Keratinocyte (primary cell): ENCODE measurements around the gene CCDC88A. TPM values are rescaled to one million over a fixed set of nuclear protein-coding genes. Genes with fewer than 3 reads are reported as not detected.

Experiments
- DNase-seq: peaks from one replicate; pipeline ENCODE4 v3.0.0-alpha.2; 2011; ENCODE audit warnings: low read depth, missing footprints, low spot score
- FAIRE-seq: peaks from 2 replicates; lab custom pipeline; 2011; peaks lifted over from hg19 to GRCh38; lab: Jason Lieb, UNC
- H2AFZ ChIP-seq: 2 replicates; pipeline ENCODE4 v1.6.0; 2012; ENCODE audit warnings: low read length, control low read depth, inconsistent platforms; ENCODE audit not compliant: control insufficient read depth
- H3K27ac ChIP-seq: 2 replicates; pipeline ENCODE4 v1.5.1; 2011; ENCODE audit warnings: low read length; ENCODE audit not compliant: control insufficient read depth, insufficient read depth
- H3K27me3 ChIP-seq: 3 replicates; pipeline ENCODE4 v1.6.0; 2011; ENCODE audit warnings: low read length; ENCODE audit not compliant: control insufficient read depth, insufficient read depth; ENCODE audit errors: extremely low read depth
- H3K36me3 ChIP-seq, 2 experiments: 2 replicates in 1 of 2; 3 replicates in 1 of 2; pipeline ENCODE4 v1.5.1; 2011; ENCODE audit warnings: low read length in 2 of 2, mild to moderate bottlenecking in 1 of 2; ENCODE audit not compliant: control insufficient read depth in 2 of 2, insufficient read depth in 2 of 2; ENCODE audit errors: extremely low read depth in 1 of 2
- H3K4me1 ChIP-seq: 3 replicates; pipeline ENCODE4 v1.5.1; 2011; ENCODE audit warnings: low read length; ENCODE audit not compliant: control insufficient read depth, insufficient read depth; ENCODE audit errors: extremely low read depth
- H3K4me2 ChIP-seq: 3 replicates; pipeline ENCODE4 v1.6.0; 2011; ENCODE audit warnings: low read depth, low read length; ENCODE audit not compliant: control insufficient read depth, insufficient read depth; ENCODE audit errors: extremely low read depth
- H3K4me3 ChIP-seq, 3 experiments: fragments of 200-600 bp in 1 of 3; sonication (generic) in 1 of 3; 2 replicates in 2 of 3; 3 replicates in 1 of 3; pipeline ENCODE4 v1.5.1; 2011 to 2016; ENCODE audit warnings: low read length in 3 of 3, mild to moderate bottlenecking in 3 of 3, control low read depth in 2 of 3, inconsistent platforms in 1 of 3, low read depth in 1 of 3, mixed read lengths in 1 of 3, mixed run types in 1 of 3, moderate library complexity in 1 of 3; ENCODE audit not compliant: control insufficient read depth in 2 of 3, insufficient read depth in 2 of 3; ENCODE audit errors: extremely low read depth in 1 of 3
- H3K79me2 ChIP-seq: 2 replicates; pipeline ENCODE4 v1.6.0; 2012; ENCODE audit warnings: low read length; ENCODE audit not compliant: control insufficient read depth, insufficient read depth
- H3K9ac ChIP-seq: 3 replicates; pipeline ENCODE4 v1.6.0; 2011; ENCODE audit warnings: low read length; ENCODE audit not compliant: control insufficient read depth, insufficient read depth; ENCODE audit errors: extremely low read depth
- H3K9me1 ChIP-seq: 3 replicates; pipeline ENCODE4 v1.6.0; 2011; ENCODE audit warnings: low read length; ENCODE audit not compliant: control insufficient read depth, insufficient read depth; ENCODE audit errors: extremely low read depth
- H3K9me3 ChIP-seq: 2 replicates; pipeline ENCODE4 v1.5.1; 2012; ENCODE audit warnings: low read depth, low read length; ENCODE audit not compliant: control insufficient read depth
- H4K20me1 ChIP-seq: 3 replicates; pipeline ENCODE4 v1.6.0; 2011; ENCODE audit warnings: low read length; ENCODE audit not compliant: control insufficient read depth, insufficient read depth; ENCODE audit errors: extremely low read depth
- EZH2 ChIP-seq: IDR thresholded peaks from one replicate; pipeline ENCODE4 v1.6.1; 2012; ENCODE audit warnings: inconsistent platforms, mild to moderate bottlenecking, low read length, moderate library complexity
- dilution Hi-C: fragments of 300-500 bp; cut with MboI; formaldehyde crosslinking; loops from one replicate; pipeline ENCODE4 v1.7.0; 2020; ENCODE audit warnings: low sequenced_read_pairs; ENCODE audit not compliant: extremely low pct_ligation_motif_present
- polyA plus RNA-seq, 5 experiments: library from polyadenylated mRNA; depleted of rRNA in 3 of 5; stranded (reverse) in 3 of 5; stranded (forward) in 1 of 5; unstranded in 1 of 5; fragments of >200 nt; gene quantifications; 1 replicate in 1 of 5; 2 replicates in 3 of 5; 3 replicates in 1 of 5; pipeline versions ENCODE4 v1.2.1 to v1.2.3, GENCODE V29; 2011 to 2012; ENCODE audit warnings: missing spikeins in 2 of 5, low read depth in 1 of 5, low replicate concordance in 1 of 5
- TF ChIP-seq, protein P1 (sequence below), 3 experiments: IDR thresholded peaks in 1 of 3; conservative IDR thresholded peaks in 1 of 3; optimal IDR thresholded peaks in 1 of 3; 2 replicates in 2 of 3; 3 replicates in 1 of 3; pipeline versions ENCODE3 to v1.5.1; 2011; ENCODE audit warnings: low read length in 3 of 3, mild to moderate bottlenecking in 3 of 3, moderate library complexity in 2 of 3, control low read depth in 1 of 3, inconsistent platforms in 1 of 3; ENCODE audit not compliant: insufficient read depth in 2 of 3; ENCODE audit errors: extremely low read depth in 1 of 3

The CCDC88A gene
- polyA plus RNA-seq, 1 donor (not counting 4 experiments of a cell fraction or from before 2014, with no cell fraction given), result 21.3 TPM

DNA sequence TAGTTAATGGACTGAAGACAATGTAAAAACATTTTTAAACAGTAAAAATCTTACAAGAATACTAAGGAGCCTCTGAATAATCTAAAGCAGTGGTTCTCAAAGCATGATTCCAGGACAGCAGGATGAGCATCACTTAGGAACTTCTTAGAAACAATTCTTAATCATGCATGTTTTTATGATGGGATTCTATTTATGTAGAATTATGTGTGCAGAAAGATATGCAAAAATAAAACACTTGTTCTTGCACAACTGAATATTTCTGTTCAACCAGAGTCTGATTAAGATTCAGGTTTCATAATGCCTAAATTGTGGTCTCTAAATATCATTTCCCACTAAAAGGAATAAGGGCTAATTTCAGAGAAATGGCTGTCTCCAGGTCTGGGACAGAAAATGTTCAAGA lies 81.4 kb downstream of the CCDC88A start:
- no peaks in the 10 kb centered on the region for H3K4me1 ChIP-seq
- H3K9me3 ChIP-seq, result no peaks in the 10 kb centered on the region
- no peaks in the 10 kb centered on the region for H3K36me3 ChIP-seq
- no peak overlapping the region for H3K4me3 ChIP-seq
- TF ChIP-seq, protein P1, sequence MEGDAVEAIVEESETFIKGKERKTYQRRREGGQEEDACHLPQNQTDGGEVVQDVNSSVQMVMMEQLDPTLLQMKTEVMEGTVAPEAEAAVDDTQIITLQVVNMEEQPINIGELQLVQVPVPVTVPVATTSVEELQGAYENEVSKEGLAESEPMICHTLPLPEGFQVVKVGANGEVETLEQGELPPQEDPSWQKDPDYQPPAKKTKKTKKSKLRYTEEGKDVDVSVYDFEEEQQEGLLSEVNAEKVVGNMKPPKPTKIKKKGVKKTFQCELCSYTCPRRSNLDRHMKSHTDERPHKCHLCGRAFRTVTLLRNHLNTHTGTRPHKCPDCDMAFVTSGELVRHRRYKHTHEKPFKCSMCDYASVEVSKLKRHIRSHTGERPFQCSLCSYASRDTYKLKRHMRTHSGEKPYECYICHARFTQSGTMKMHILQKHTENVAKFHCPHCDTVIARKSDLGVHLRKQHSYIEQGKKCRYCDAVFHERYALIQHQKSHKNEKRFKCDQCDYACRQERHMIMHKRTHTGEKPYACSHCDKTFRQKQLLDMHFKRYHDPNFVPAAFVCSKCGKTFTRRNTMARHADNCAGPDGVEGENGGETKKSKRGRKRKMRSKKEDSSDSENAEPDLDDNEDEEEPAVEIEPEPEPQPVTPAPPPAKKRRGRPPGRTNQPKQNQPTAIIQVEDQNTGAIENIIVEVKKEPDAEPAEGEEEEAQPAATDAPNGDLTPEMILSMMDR (optimal IDR thresholded peaks at IDR 0.05 in 1 of 3, IDR thresholded peaks at IDR 0.05 in 1 of 3, conservative IDR thresholded peaks at IDR 0.05 in 1 of 3; ENCODE audit: extremely low read depth in 1 of 3, insufficient read depth in 2 of 3, low read length in 3 of 3), result no peak
- no peak for TF ChIP-seq EZH2
- dilution Hi-C loops, result no loop called here
- H3K27ac ChIP-seq, result no peak overlapping the region
- DNase-seq (no peak), FAIRE-seq (no peak)
- no peaks in the 10 kb centered on the region for H3K27me3 ChIP-seq
- H3K9me1 ChIP-seq, result no peaks in the 10 kb centered on the region
- no peak overlapping the region for H2AFZ ChIP-seq
- H4K20me1 ChIP-seq, result no peaks in the 10 kb centered on the region
- no peak overlapping the region for H3K4me2 ChIP-seq
- H3K9ac ChIP-seq, result no peak overlapping the region
- H3K79me2 ChIP-seq, result no peaks in the 10 kb centered on the region

DNA sequence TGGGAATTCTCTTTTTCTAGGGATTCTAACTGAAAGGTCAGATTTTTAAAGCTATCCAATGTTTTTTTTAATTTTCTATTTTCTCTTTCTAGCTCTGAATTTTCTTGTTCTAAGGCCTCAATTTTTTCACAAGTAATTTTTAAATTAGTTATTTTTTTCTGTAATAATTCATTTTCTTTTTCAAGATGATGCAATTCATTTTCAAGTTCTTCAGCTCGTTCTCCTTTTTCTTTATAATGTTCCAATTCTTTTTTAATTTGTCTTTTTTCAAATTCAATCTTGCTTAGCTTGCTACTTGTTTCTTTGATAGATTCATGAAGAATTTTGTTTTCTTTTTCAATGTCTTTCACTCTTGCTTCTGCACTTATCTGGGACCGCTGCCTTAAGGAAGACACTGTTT lies 84.9 kb downstream of the CCDC88A start:
- H3K9me3 ChIP-seq, result no peaks in the 10 kb centered on the region
- no peak overlapping the region for H3K4me3 ChIP-seq
- H3K9ac ChIP-seq, result no peak overlapping the region
- H3K27ac ChIP-seq, result no peak overlapping the region
- H4K20me1 ChIP-seq, result no peaks in the 10 kb centered on the region
- DNase-seq (no peak), FAIRE-seq (no peak)
- dilution Hi-C loops, result no loop called here
- H3K36me3 ChIP-seq, result no peaks in the 10 kb centered on the region
- H3K27me3 ChIP-seq, result no peaks in the 10 kb centered on the region
- H3K79me2 ChIP-seq, result no peaks in the 10 kb centered on the region
- TF ChIP-seq, protein P1 (optimal IDR thresholded peaks at IDR 0.05 in 1 of 3, IDR thresholded peaks at IDR 0.05 in 1 of 3, conservative IDR thresholded peaks at IDR 0.05 in 1 of 3; ENCODE audit: extremely low read depth in 1 of 3, insufficient read depth in 2 of 3, low read length in 3 of 3), result no peak
- TF ChIP-seq EZH2, result no peak
- H3K4me1 ChIP-seq, result no peaks in the 10 kb centered on the region
- H3K4me2 ChIP-seq, result no peak overlapping the region
- no peaks in the 10 kb centered on the region for H3K9me1 ChIP-seq
- no peak overlapping the region for H2AFZ ChIP-seq
